ENCODE measurements around the gene MOXD1. TPM values are rescaled to one million over a fixed set of nuclear protein-coding genes. Genes with fewer than 3 reads are reported as not detected.
"Not testable (repeated sequence)": the region's sequence is repeated elsewhere in the genome, so short reads cannot be mapped to it uniquely, and the experiment has no call there.

The MOXD1 gene
- total RNA-seq, 2 donors from 2014 or later: 0.56 to 17.3 TPM

- Histone ChIP-seq H3K4me3 (no peak overlapping the region), H3K27me3 (replicated peaks; ENCODE audit: insufficient read depth) (no peaks in the 10 kb centered on the region), H3K4me1 (ENCODE audit: control insufficient read depth in 1 of 2, low read depth in 2 of 2) (no peaks in the 10 kb centered on the region), H3K36me3 (no peaks in the 10 kb centered on the region), H3K9me3 (no peaks in the 10 kb centered on the region), H3K27ac (no peak overlapping the region)
- ATAC-seq (ENCODE audit: insufficient number of reproducible peaks, low FRiP score, low read depth) (no peak), DNase-seq (ENCODE audit: low spot score) (no peak)
- TF ChIP-seq CTCF (IDR thresholded peaks at IDR 0.05): no peak
These were observed 90.4 kb downstream of the MOXD1 start for GRCh38 chr6:132310921-132311320.

GRCh38 chr6:132310151-132310550 lies 91.1 kb downstream of the MOXD1 start:
- not testable (repeated sequence) for H3K36me3 ChIP-seq; H3K4me1 ChIP-seq (ENCODE audit: control insufficient read depth in 1 of 2, low read depth in 2 of 2); ATAC-seq (ENCODE audit: insufficient number of reproducible peaks, low FRiP score, low read depth); H3K9me3 ChIP-seq; H3K27me3 ChIP-seq (replicated peaks; ENCODE audit: insufficient read depth); H3K4me3 ChIP-seq; DNase-seq (ENCODE audit: low spot score); H3K27ac ChIP-seq

GRCh38 chr6:132304891-132305305 lies 96.4 kb downstream of the MOXD1 start:
- DNase-seq (ENCODE audit: low spot score): no peak
- H3K27ac ChIP-seq: no peak overlapping the region
- ATAC-seq (ENCODE audit: insufficient number of reproducible peaks, low FRiP score, low read depth): no peak

GRCh38 chr6:132300323-132300949 lies 100.8 kb downstream of the MOXD1 start:
- no peaks in the 10 kb centered on the region for H3K36me3 ChIP-seq
- H3K4me1 ChIP-seq (ENCODE audit: control insufficient read depth in 1 of 2, low read depth in 2 of 2): no peaks in the 10 kb centered on the region
- H3K9me3 ChIP-seq: no peaks in the 10 kb centered on the region
- ATAC-seq (ENCODE audit: insufficient number of reproducible peaks, low FRiP score, low read depth) (no peak), DNase-seq (ENCODE audit: low spot score) (no peak)
- peak; percentile 50 for TF ChIP-seq CTCF (IDR thresholded peaks at IDR 0.05)
- H3K4me3 ChIP-seq: no peak overlapping the region
- H3K27me3 ChIP-seq (replicated peaks; ENCODE audit: insufficient read depth): no peaks in the 10 kb centered on the region
- H3K27ac ChIP-seq: no peak overlapping the region

More at GRCh38 chr6:132304891-132305305, 96.4 kb downstream of the MOXD1 start:
- no peaks in the 10 kb centered on the region for H3K36me3 ChIP-seq
- no peaks in the 10 kb centered on the region for H3K27me3 ChIP-seq (replicated peaks; ENCODE audit: insufficient read depth)
- TF ChIP-seq CTCF (IDR thresholded peaks at IDR 0.05): no peak
- H3K4me3 ChIP-seq: no peak overlapping the region
- no peaks in the 10 kb centered on the region for H3K4me1 ChIP-seq (ENCODE audit: control insufficient read depth in 1 of 2, low read depth in 2 of 2)
- no peaks in the 10 kb centered on the region for H3K9me3 ChIP-seq

- no peak overlapping the region for H3K4me3 ChIP-seq
- no peak for ATAC-seq (ENCODE audit: insufficient number of reproducible peaks, low FRiP score, low read depth)
- no peak overlapping the region for H3K27ac ChIP-seq
- H3K4me1 ChIP-seq (ENCODE audit: control insufficient read depth in 1 of 2, low read depth in 2 of 2): no peaks in the 10 kb centered on the region
- no peaks in the 10 kb centered on the region for H3K27me3 ChIP-seq (replicated peaks; ENCODE audit: insufficient read depth)
- H3K36me3 ChIP-seq: no peaks in the 10 kb centered on the region
- no peak for DNase-seq (ENCODE audit: low spot score)
- peak; percentile 45 for TF ChIP-seq CTCF (IDR thresholded peaks at IDR 0.05)
- H3K9me3 ChIP-seq: no peaks in the 10 kb centered on the region
These were observed 102.8 kb downstream of the MOXD1 start for GRCh38 chr6:132298344-132298949.
